CD4-positive, alpha-beta T cell treated with Interferon alpha-2 for 1 hour (primary cell): ENCODE measurements around the gene LRRC39.

ENCODE experiments used
- DNase-seq, 2 donors: peaks; one replicate each; pipeline ENCODE4 v3.0.0-alpha.2; 2020 to 2022

LRRC39 gene

GRCh38 chr1:100145116-100145515, 32.9 kb downstream of the LRRC39 start:
- DNase-seq, result no peak

- DNase-seq, result no peak
These were observed 35.7 kb downstream of the LRRC39 start for GRCh38 chr1:100142343-100142742.

GRCh38 chr1:100141192-100141591, 36.9 kb downstream of the LRRC39 start:
- DNase-seq, result no peak

GRCh38 chr1:100137602-100138001, 40.5 kb downstream of the LRRC39 start:
- no peak for DNase-seq

- DNase-seq, result no peak
These were observed 43.2 kb downstream of the LRRC39 start for GRCh38 chr1:100134872-100135271.

GRCh38 chr1:100132566-100133477, 45.2 kb downstream of the LRRC39 start, which contains the start of the genes SASS6 and TRMT13:
TSS of gene SASS6 (minus strand) at chr1:100132930. CDS start at chr1:100132814, 116 bp downstream.
TSS of gene TRMT13 (plus strand) at chr1:100133163. CDS start at chr1:100133169, 6 bp downstream.
- peak; percentile 95 to 96 for DNase-seq

- DNase-seq, result no peak
These were observed 46.4 kb downstream of the LRRC39 start for GRCh38 chr1:100131623-100132022.

- no peak for DNase-seq
These were observed 47.4 kb downstream of the LRRC39 start for GRCh38 chr1:100130552-100131077.

GRCh38 chr1:100127226-100127625, 50.8 kb downstream of the LRRC39 start:
- DNase-seq, result no peak

- no peak for DNase-seq
These were observed 55.9 kb downstream of the LRRC39 start for GRCh38 chr1:100122177-100122576.

GRCh38 chr1:100115524-100115923, 62.5 kb downstream of the LRRC39 start:
- no peak for DNase-seq

- no peak for DNase-seq
These were observed 68.4 kb downstream of the LRRC39 start for GRCh38 chr1:100109554-100110066.

- no peak for DNase-seq
These were observed 70.4 kb downstream of the LRRC39 start for GRCh38 chr1:100107696-100108095.

GRCh38 chr1:100101564-100101963, 76.5 kb downstream of the LRRC39 start:
- DNase-seq, result no peak

GRCh38 chr1:100100202-100100601, 77.9 kb downstream of the LRRC39 start:
- DNase-seq, result no peak
